Measurements from ENCODE around the gene GAN. TPM values are rescaled to one million over a fixed set of nuclear protein-coding genes. Genes with fewer than 3 reads are reported as not detected.
"Not testable (repeated sequence)": the region's sequence is repeated elsewhere in the genome, so short reads cannot be mapped to it uniquely, and the experiment has no call there.

GAN gene
- total RNA-seq, 4 donors from 2014 or later = 5.0 to 8.0 (median 6.4) TPM

DNA sequence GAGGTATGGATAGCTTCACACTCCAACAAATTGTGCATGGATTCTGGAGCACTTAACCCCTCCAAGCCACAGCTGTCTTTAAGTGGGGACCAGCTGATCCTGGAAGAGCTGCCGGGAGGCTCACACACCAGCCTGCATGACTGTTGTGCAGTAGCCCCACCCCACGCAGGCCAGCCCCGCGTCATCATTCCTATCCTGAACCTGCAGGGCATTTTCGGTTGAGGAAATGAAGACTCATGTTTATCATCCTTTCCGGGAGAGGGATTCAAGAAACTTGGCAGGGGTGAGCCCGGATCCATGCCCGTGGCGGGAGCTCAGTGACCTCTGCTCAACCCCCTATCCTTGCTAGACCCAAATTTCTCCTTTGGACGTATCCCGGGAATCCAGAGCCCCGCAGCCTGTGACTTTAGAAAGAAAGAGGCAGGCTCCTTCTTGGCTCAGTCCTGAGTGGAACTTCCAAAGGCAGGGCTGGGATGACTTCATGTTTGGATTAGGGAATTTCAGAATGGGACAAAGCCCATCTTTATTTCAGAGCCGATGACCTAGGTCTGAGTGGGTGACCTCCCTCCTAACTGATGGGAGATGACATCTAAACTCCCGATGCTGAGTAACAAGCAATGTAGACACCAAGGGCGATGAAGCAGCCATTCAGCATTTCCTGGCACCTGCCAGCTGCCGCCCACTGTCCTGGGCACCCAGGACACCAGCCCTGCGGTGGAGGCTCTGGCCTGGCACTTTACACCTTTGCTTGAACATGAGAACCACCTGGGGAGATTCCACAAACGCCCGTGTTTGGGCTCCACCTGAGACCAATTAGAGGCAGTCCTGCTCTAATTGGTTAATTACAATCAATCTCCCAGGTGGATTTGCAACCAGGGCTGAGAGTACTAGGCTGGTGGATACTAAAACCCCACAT is 86.5 kb downstream of the GAN start:
- no peaks in the 10 kb centered on the region for H3K9me3 ChIP-seq
- ATAC-seq (peak in 1 of 2 donors; percentile 35), DNase-seq (no peak)
- H3K27ac ChIP-seq = no peak overlapping the region
- peaks cover 0 to 2% (median 0%) of the 10 kb centered on the region in 3 donors for H3K27me3 ChIP-seq
- H3K36me3 ChIP-seq = no peaks in the 10 kb centered on the region
- intact Hi-C loops (cut with DNase I; ENCODE audit: low total_unique reads) = loop anchor here (10.0 kb wide), 1 partner anchor 294 kb away; no protein-coding TSS in a partner anchor
- TF ChIP-seq, protein P1, sequence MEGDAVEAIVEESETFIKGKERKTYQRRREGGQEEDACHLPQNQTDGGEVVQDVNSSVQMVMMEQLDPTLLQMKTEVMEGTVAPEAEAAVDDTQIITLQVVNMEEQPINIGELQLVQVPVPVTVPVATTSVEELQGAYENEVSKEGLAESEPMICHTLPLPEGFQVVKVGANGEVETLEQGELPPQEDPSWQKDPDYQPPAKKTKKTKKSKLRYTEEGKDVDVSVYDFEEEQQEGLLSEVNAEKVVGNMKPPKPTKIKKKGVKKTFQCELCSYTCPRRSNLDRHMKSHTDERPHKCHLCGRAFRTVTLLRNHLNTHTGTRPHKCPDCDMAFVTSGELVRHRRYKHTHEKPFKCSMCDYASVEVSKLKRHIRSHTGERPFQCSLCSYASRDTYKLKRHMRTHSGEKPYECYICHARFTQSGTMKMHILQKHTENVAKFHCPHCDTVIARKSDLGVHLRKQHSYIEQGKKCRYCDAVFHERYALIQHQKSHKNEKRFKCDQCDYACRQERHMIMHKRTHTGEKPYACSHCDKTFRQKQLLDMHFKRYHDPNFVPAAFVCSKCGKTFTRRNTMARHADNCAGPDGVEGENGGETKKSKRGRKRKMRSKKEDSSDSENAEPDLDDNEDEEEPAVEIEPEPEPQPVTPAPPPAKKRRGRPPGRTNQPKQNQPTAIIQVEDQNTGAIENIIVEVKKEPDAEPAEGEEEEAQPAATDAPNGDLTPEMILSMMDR (IDR thresholded peaks at IDR 0.05 in 4 of 5, conservative IDR thresholded peaks at IDR 0.05 in 1 of 5) = no peak
- TF ChIP-seq POLR2A (IDR thresholded peaks at IDR 0.05) = no peak
- in situ Hi-C loops (cut with MboI; ENCODE audit: low sequenced_read_pairs in 4 of 4) = loop anchor here in 3 of 4 donors (5.0 to 10.0 kb wide), 2 partner anchors 314 to 321 kb away; no protein-coding TSS in a partner anchor
- no peaks in the 10 kb centered on the region for H3K4me1 ChIP-seq
- no peak overlapping the region for H3K4me3 ChIP-seq

- Histone ChIP-seq H3K9me3 (no peaks in the 10 kb centered on the region), H3K36me3 (no peaks in the 10 kb centered on the region), H3K4me3 (no peak overlapping the region), H3K27ac (no peak overlapping the region), H3K4me1 (no peaks in the 10 kb centered on the region), H3K27me3 (peaks cover 0 to 5% (median 0%) of the 10 kb centered on the region in 3 donors)
- intact Hi-C loops (cut with DNase I; ENCODE audit: low total_unique reads) (loop anchor here (1.0 to 10.0 kb wide), 3 partner anchors 292 to 335 kb away; no protein-coding TSS in a partner anchor), in situ Hi-C loops (cut with MboI; ENCODE audit: low sequenced_read_pairs in 4 of 4) (loop anchor here in 3 of 4 donors (5.0 to 10.0 kb wide), 2 partner anchors 312 to 319 kb away; no protein-coding TSS in a partner anchor)
- no peak for DNase-seq
- ATAC-seq = no peak
- no peak for TF ChIP-seq POLR2A (IDR thresholded peaks at IDR 0.05)
- TF ChIP-seq, protein P1 (IDR thresholded peaks at IDR 0.05 in 4 of 5, conservative IDR thresholded peaks at IDR 0.05 in 1 of 5) = no peak
Observed at GRCh38 chr16:81403208-81403600, 88.4 kb downstream of the GAN start.

- H3K27ac ChIP-seq = no peak overlapping the region
- peaks cover 0 to 5% (median 0%) of the 10 kb centered on the region in 3 donors for H3K27me3 ChIP-seq
- H3K4me3 ChIP-seq = peak overlapping the region in 3 of 4 donors; percentile 14 to 42 (median 42)
- ATAC-seq (peak; percentile 78 to 90), DNase-seq (peak; percentile 45 to 64)
- no peaks in the 10 kb centered on the region for H3K4me1 ChIP-seq
- H3K36me3 ChIP-seq = no peaks in the 10 kb centered on the region
- in situ Hi-C loops (cut with MboI; ENCODE audit: low sequenced_read_pairs in 4 of 4) (loop anchor here in 3 of 4 donors (5.0 to 10.0 kb wide), 2 partner anchors 311 to 319 kb away; no protein-coding TSS in a partner anchor), intact Hi-C loops (cut with DNase I; ENCODE audit: low total_unique reads) (loop anchor here (1.0 to 10.0 kb wide), 3 partner anchors 291 to 335 kb away; no protein-coding TSS in a partner anchor)
- TF ChIP-seq POLR2A (IDR thresholded peaks at IDR 0.05) = no peak
- TF ChIP-seq, protein P1 (IDR thresholded peaks at IDR 0.05 in 4 of 5, conservative IDR thresholded peaks at IDR 0.05 in 1 of 5) = peak; percentile 68 to 95 (median 88)
- H3K9me3 ChIP-seq = no peaks in the 10 kb centered on the region
Observed at GRCh38 chr16:81403601-81404391, 89.0 kb downstream of the GAN start.

DNA sequence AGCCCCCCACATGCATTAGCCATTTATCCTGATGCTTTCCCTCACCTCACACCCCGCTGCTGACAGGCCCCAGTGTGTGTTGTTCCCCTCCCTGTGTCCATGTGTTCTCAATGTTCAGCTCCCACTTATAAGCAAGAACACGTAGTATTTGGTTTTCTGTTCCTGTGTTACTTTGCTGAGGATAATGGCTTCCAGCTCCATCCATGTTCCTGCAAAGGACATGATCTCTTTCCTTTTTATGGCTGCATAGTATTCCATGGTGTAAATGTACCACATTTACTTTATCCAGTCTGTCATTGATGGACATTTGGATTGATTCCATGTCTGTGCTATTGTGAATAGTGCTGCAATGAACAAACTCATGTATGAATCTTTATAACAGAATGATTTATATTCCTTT is 90.2 kb downstream of the GAN start:
- not testable (repeated sequence) for H3K27ac ChIP-seq, H3K9me3 ChIP-seq, H3K4me1 ChIP-seq, DNase-seq, H3K4me3 ChIP-seq, ATAC-seq, H3K36me3 ChIP-seq
- peaks cover 0 to 10% (median 0%) of the 10 kb centered on the region in 3 donors for H3K27me3 ChIP-seq
- in situ Hi-C loops (cut with MboI; ENCODE audit: low sequenced_read_pairs in 4 of 4) (loop anchor here in 1 of 4 donors (10.0 kb wide), 1 partner anchor 310 kb away; no protein-coding TSS in a partner anchor), intact Hi-C loops (cut with DNase I; ENCODE audit: low total_unique reads) (loop anchor here (10.0 kb wide), 1 partner anchor 290 kb away; no protein-coding TSS in a partner anchor)
